ENCODE measurements around the gene PAM.
"Not testable (repeated sequence)": the region's sequence is repeated elsewhere in the genome, so short reads cannot be mapped to it uniquely, and the experiment has no call there.

PAM gene

DNA sequence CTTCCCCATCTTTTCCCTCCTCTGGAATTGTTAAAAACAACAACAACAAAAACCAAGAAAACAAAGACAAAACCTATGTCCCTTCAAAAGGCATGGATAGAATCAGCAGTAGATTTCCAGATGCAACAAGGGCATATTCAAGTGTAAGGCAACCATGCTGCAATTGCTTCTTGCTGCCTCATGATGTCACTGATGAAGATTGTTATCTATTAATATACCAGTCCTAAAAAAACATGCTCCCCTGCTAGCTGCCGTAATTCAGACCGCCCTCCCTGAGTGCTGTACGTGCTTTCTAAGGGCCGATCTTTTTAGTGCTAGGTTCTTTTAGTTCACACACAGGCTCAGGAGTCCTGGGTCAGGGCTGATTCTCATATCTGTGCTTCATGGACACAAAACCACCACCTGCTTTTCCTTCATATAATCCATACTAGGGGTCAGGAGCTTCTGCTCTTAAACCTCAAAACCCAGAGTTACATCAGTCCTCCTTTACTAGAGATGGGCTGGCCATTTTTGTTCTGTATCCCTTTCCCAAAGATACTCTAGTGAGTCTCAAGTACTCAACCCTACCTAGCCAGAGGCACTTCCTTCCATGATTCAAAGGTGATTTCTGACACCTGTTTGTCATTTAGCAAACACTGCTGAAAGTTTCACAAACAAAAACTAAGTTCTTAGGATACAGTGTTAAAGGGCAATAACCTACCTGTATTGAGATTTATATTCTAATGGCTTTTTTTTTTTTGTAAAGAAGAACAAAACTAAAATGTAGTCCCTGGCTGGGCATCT is 282.8 kb downstream of the PAM start:
- TF ChIP-seq, protein P1, sequence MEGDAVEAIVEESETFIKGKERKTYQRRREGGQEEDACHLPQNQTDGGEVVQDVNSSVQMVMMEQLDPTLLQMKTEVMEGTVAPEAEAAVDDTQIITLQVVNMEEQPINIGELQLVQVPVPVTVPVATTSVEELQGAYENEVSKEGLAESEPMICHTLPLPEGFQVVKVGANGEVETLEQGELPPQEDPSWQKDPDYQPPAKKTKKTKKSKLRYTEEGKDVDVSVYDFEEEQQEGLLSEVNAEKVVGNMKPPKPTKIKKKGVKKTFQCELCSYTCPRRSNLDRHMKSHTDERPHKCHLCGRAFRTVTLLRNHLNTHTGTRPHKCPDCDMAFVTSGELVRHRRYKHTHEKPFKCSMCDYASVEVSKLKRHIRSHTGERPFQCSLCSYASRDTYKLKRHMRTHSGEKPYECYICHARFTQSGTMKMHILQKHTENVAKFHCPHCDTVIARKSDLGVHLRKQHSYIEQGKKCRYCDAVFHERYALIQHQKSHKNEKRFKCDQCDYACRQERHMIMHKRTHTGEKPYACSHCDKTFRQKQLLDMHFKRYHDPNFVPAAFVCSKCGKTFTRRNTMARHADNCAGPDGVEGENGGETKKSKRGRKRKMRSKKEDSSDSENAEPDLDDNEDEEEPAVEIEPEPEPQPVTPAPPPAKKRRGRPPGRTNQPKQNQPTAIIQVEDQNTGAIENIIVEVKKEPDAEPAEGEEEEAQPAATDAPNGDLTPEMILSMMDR (IDR thresholded peaks at IDR 0.05): no peak
- Histone ChIP-seq H3K27ac (no peak overlapping the region), H3K4me3 (no peak overlapping the region)
- no peak for DNase-seq (ENCODE audit: low spot score)

DNA sequence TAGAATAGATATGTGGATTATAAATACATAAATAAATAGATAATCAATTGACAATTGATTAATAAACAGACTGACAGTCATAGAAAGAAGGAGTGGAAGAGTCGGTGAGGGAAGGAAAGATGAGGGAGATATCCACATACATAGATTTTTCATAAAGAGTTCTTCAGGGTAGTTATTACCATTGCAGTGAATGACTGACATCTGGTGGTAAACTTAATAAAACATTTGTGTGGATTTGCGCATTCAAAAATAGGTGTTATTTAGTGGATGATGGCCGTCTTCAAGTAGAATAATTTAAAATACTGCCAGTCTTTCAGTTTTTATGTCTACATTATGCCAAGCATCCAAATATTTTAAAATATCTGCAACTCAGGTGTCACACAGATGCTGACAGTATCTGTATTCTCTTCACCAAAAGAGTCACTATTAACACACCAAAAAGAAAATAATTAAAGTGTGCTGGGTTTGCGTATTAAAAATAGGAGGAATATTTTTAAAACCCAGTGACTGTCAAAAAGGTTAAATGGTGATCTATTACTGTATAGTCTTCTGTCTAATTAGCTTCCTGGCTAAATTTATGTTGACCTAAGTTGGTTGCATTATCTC is 286.1 kb downstream of the PAM start:
- Histone ChIP-seq H3K4me3 (peak overlapping the region; percentile 11), H3K27ac (no peak overlapping the region)
- DNase-seq (ENCODE audit: low spot score): no peak
- TF ChIP-seq, protein P1 (IDR thresholded peaks at IDR 0.05): peak; percentile 49

DNA sequence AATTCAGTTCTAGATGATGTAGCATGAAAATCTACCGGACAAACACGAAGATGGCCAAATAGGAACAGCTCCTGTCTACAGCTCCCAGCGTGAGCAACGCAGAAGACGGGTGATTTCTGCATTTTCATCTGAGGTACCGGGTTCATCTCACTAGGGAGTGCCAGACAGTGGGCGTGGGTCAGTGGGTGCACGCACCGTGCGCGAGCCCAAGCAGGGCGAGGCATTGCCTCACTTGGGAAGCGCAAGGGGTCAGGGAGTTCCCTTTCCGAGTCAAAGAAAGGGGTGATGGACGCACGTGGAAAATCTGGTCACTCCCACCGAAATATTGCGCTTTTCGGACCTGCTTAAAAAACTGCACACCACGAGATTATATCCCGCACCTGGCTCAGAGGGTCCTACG is 291.6 kb downstream of the PAM start:
- H3K27ac ChIP-seq; H3K4me3 ChIP-seq; DNase-seq (ENCODE audit: low spot score): not testable (repeated sequence)

DNA sequence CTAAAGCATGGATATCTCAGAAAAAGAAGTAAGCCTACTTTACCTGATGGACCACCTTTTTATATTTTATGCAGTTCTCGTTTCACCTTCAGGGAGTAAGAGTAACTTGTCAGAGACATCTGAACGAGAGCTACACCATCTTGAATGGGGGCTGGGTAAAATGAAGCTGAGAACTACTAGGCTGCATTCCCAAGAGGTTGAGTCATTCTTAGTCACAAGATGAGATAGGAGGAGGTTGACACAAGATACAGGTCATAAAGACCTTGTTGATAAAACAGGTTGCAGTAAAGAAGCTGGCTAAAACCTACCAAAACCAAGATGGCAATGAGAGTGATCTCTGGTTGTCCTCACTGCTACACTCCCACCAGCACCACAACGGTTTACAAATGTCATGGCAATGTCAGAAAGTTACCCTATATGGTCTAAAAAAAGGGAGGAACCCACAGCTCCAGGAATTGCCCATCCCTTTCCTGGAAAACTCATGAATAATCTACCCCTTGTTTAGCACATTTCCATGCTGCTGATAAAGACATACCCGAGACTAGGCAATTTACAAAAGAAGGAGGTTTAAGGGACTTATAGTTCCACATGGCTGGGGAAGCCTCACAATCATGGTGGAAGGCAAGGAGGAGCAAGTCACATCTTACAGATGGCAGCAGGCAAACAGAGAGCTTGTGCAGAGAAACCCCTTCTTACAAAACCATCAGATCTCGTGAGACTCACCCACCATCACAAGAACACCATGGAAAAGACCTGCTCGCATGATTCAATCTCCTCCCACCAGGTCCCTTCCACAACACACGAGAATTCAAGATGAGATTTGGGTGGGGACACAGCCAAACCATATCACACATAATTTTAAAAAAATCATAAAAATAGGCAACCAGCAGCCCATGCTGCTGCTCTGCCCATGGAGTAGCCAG is 302.4 kb downstream of the PAM start:
- no peak for DNase-seq (ENCODE audit: low spot score)
- Histone ChIP-seq H3K27ac (no peak overlapping the region), H3K4me3 (peak overlapping the region; percentile 28)
- TF ChIP-seq, protein P1 (IDR thresholded peaks at IDR 0.05): no peak

DNA sequence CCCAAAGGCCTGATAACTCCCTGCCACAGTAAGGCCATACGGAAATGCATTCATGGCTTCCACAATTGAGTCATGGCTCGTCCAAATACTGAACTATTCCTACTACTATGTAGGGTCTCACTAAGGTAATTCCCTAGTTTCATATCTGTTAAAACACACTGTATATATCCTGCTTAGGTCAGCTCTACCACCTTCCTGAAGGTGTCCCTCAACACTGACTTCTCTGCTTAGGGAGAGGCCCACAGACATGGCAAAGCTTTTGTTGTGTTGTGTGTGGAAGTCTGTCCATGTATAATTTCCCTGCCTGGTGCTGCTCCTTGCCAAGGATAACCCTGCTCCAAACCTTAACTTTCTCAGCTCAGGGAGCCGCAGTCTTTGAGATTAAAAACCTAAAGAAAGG is 304.4 kb downstream of the PAM start:
- Histone ChIP-seq H3K4me3 (no peak overlapping the region), H3K27ac (no peak overlapping the region)
- DNase-seq (ENCODE audit: low spot score): no peak
- TF ChIP-seq, protein P1 (IDR thresholded peaks at IDR 0.05): no peak

DNA sequence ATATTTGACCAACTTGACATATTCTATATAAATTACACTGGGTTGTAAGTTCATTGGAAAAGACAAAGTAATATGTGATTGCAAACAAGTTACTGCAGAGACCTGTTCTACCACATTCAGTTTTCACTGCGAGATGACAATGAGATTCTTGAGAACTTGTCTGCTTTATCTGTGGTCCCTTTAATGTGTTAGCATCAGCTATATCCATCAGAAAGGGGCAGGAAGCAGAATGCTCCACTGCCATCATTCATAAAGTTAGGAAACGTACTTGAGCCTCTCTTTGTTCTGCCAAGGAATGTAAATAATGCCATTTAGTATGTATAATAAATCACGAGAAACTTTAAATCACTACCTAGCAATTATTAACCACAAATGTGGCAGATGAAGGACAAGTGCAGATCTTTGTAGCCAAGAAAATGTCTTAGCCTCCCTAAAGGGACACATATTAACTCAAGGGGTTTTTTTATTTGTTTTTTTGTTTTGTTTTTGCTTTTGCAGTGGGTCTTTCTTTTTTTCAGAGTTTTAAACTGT is 305.4 kb downstream of the PAM start:
- TF ChIP-seq, protein P1 (IDR thresholded peaks at IDR 0.05): no peak
- no peak for DNase-seq (ENCODE audit: low spot score)
- H3K27ac ChIP-seq: no peak overlapping the region
- H3K4me3 ChIP-seq: no peak overlapping the region

DNA sequence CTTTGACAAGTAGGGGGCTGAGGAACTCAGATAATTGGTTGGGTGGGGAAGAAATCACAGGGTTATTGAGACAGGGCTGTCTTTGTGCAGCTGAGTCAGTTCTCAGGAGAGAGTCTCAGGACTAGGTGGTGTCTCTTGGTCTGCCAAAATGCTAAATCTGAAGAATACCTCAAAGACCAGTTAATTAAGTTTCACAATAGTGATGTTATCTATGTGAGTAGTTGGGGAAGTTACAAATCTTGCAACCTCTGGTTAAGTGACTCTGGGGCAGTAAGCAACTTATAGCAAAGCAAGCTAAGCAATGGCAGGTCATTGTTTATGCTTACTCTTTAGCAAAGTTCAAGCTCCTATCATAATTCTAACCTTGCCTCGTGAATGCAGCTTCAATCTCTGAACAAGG is 311.2 kb downstream of the PAM start:
- no peak for DNase-seq (ENCODE audit: low spot score)
- TF ChIP-seq, protein P1 (IDR thresholded peaks at IDR 0.05): no peak
- H3K4me3 ChIP-seq: no peak overlapping the region
- H3K27ac ChIP-seq: no peak overlapping the region

DNA sequence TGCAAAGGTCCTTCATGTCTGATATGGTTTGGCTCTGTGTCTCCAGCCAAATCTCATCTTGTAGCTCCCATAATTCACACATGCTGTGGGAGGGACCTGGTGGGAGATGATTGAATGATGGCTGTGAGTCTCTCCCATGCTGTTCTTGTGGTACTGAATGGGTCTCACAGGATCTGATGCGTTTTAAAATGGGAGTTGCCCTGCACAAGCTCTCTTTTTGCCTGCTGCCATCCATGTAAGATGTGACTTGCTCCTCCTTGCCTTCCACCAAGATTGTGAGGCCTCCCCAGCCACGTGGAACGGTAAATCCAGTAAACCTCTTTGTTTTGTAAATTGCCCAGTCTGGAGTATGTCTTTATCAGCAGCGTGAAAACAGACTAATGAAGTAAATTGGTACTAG is 318.4 kb downstream of the PAM start:
- not testable (repeated sequence) for H3K4me3 ChIP-seq; DNase-seq (ENCODE audit: low spot score); H3K27ac ChIP-seq
